ENCODE results near the gene IKZF4.
A peak's percentile ranks its signal among the peaks of the same experiment; 100 is the strongest.

The IKZF4 gene

GRCh38 chr12:56084958-56085543, 64.2 kb downstream of the IKZF4 start:
- DNase-seq, result peak; percentile 6

- DNase-seq, result no peak
These were observed 65.3 kb downstream of the IKZF4 start for GRCh38 chr12:56086096-56086495.

GRCh38 chr12:56086608-56087007, 65.8 kb downstream of the IKZF4 start:
- no peak for DNase-seq

- DNase-seq, result no peak
These were observed 66.4 kb downstream of the IKZF4 start for GRCh38 chr12:56087220-56087619.
